Hippocampal formation (tissue), 2 donors: Measurements from ENCODE around the gene GNAS-AS1.

Source experiments
- DNase-seq, 2 donors: peaks; one replicate each; lab custom pipeline; 2025; lab: John Stamatoyannopoulos, UW

The GNAS-AS1 gene

GRCh38 chr20:58808271-58809046 lies 42.2 kb downstream of the GNAS-AS1 start:
- DNase-seq, result no peak

GRCh38 chr20:58807801-58808200 lies 42.9 kb downstream of the GNAS-AS1 start:
- no peak for DNase-seq

- no peak for DNase-seq
Observed at GRCh38 chr20:58803533-58803932, 47.2 kb downstream of the GNAS-AS1 start.

GRCh38 chr20:58802061-58802460 lies 48.6 kb downstream of the GNAS-AS1 start:
- no peak for DNase-seq

GRCh38 chr20:58800134-58800871 lies 50.4 kb downstream of the GNAS-AS1 start:
- no peak for DNase-seq

- no peak for DNase-seq
Observed at GRCh38 chr20:58797371-58798338, 53.0 kb downstream of the GNAS-AS1 start.

GRCh38 chr20:58795923-58796245 lies 54.8 kb downstream of the GNAS-AS1 start:
- no peak for DNase-seq

- DNase-seq, result no peak
Observed at GRCh38 chr20:58795181-58795922, 55.4 kb downstream of the GNAS-AS1 start.

GRCh38 chr20:58794510-58795180 lies 56.1 kb downstream of the GNAS-AS1 start:
- no peak for DNase-seq

GRCh38 chr20:58793512-58794420 lies 56.9 kb downstream of the GNAS-AS1 start:
- no peak for DNase-seq

GRCh38 chr20:58792426-58792825 lies 58.3 kb downstream of the GNAS-AS1 start:
- no peak for DNase-seq

GRCh38 chr20:58791286-58791685 lies 59.4 kb downstream of the GNAS-AS1 start:
- DNase-seq, result no peak

- no peak for DNase-seq
Observed at GRCh38 chr20:58790454-58790853, 60.2 kb downstream of the GNAS-AS1 start.

GRCh38 chr20:58788896-58789544 lies 61.7 kb downstream of the GNAS-AS1 start:
- no peak for DNase-seq

- DNase-seq, result no peak
Observed at GRCh38 chr20:58787211-58788005, 63.3 kb downstream of the GNAS-AS1 start.

- DNase-seq, result no peak
Observed at GRCh38 chr20:58784321-58785074, 66.2 kb downstream of the GNAS-AS1 start.

- DNase-seq, result no peak
Observed at GRCh38 chr20:58783511-58784011, 67.1 kb downstream of the GNAS-AS1 start.

GRCh38 chr20:58781138-58781537 lies 69.6 kb downstream of the GNAS-AS1 start:
- no peak for DNase-seq
